Lower lobe of right lung (tissue), 2 donors: ENCODE data around the gene DNASE1L1. TPM values are rescaled to one million over a fixed set of nuclear protein-coding genes. Genes with fewer than 3 reads are reported as not detected.
A peak's percentile ranks its signal among the peaks of the same experiment; 100 is the strongest.

Experiments used
- ATAC-seq, 2 donors: fragments of 200-7000 bp; cut with Tn5 transposase; one replicate each; pipeline ENCODE4 v1.9.1; 2020 to 2022; ENCODE audit warnings: mild to moderate bottlenecking in 2 of 2, moderate library complexity in 2 of 2
- DNase-seq: peaks from one replicate; pipeline ENCODE4 v3.0.0-alpha.2; 2020
- H3K27ac ChIP-seq: fragments of 200-600 bp; one replicate; pipeline ENCODE4 v1.8.0; 2022
- H3K27me3 ChIP-seq: fragments of 200-600 bp; one replicate; pipeline ENCODE4 v1.8.0; 2022; ENCODE audit warnings: low read depth
- H3K36me3 ChIP-seq: fragments of 200-600 bp; one replicate; pipeline ENCODE4 v1.8.0; 2022; ENCODE audit warnings: mild to moderate bottlenecking
- H3K4me1 ChIP-seq: fragments of 200-600 bp; one replicate; pipeline ENCODE4 v1.8.0; 2022
- H3K4me3 ChIP-seq: fragments of 200-600 bp; one replicate; pipeline ENCODE4 v1.8.0; 2022; ENCODE audit warnings: mild to moderate bottlenecking
- H3K9me3 ChIP-seq: fragments of 200-600 bp; one replicate; pipeline ENCODE4 v1.8.0; 2022
- intact Hi-C: fragments of 100-400 bp; cut with DNase I; formaldehyde crosslinking; loops from one replicate; pipeline ENCODE4 v1.11.0; 2022
- total RNA-seq: library from RNA; stranded (reverse); fragmentation: NEBNext Ultra II Directional; extraction: Animal tissue kit (Norgen Biotek cat#: 25700); gene quantifications from one replicate; pipeline ENCODE4 v1.2.1, GENCODE V29; 2021
- TF ChIP-seq, protein P1 (sequence below): fragments of 200-600 bp; IDR thresholded peaks from one replicate; pipeline ENCODE4 v1.8.0; 2022; ENCODE audit warnings: antibody characterized with exemption, mild to moderate bottlenecking
- donor health status: DM: no; HTN: yes; CAD: no; lungs with severe emphysema.

DNASE1L1 gene
- total RNA-seq, 1 donor from 2014 or later = 36.1 TPM

DNA sequence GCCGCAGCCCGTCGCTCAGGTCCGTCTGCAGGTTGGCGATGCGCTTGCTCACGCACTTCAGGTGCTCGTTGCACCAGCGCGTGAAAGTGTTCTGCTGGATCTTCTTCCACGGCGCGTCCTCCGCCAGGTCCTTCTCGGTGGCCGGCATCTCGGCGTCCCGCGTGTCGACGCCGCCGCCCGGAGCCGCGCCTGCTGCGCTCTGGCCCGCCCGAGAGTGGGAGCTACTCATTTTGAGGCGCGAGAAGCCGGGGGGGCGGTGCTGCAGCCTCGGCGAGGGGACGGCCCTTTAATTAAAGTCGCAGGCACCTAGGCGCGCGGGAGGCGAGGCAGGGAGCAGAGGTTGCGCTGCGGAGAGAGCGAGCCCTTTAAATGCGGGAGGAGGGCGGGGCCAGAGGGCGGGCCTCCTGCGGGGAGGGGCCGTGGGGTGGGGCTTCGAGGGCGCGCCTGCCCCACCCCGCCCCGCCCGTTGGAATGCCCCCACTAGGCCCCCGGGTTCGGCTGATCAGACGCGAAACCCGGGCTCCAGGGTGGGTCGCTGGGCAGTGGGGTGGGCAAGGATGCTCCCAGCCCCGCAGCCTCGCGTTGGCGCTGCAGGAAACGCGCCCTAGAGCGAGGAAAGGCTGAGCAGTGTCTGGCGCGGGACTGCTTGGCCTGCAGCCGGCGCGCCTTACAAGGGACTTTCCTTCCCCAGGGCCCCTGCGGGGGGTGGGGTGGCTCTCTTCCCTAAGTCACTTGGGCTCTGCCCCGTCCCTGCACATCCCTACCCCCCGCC, 37.9 kb downstream of the DNASE1L1 start:
- H3K27me3 ChIP-seq = no peaks in the 10 kb centered on the region
- H3K4me3 ChIP-seq = peak overlapping the region; percentile 75
- TF ChIP-seq, protein P1, sequence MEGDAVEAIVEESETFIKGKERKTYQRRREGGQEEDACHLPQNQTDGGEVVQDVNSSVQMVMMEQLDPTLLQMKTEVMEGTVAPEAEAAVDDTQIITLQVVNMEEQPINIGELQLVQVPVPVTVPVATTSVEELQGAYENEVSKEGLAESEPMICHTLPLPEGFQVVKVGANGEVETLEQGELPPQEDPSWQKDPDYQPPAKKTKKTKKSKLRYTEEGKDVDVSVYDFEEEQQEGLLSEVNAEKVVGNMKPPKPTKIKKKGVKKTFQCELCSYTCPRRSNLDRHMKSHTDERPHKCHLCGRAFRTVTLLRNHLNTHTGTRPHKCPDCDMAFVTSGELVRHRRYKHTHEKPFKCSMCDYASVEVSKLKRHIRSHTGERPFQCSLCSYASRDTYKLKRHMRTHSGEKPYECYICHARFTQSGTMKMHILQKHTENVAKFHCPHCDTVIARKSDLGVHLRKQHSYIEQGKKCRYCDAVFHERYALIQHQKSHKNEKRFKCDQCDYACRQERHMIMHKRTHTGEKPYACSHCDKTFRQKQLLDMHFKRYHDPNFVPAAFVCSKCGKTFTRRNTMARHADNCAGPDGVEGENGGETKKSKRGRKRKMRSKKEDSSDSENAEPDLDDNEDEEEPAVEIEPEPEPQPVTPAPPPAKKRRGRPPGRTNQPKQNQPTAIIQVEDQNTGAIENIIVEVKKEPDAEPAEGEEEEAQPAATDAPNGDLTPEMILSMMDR = no peak
- ATAC-seq (peak; percentile 77 to 86), DNase-seq (peak; percentile 96)
- H3K4me1 ChIP-seq = peaks cover 54% of the 10 kb centered on the region
- peaks cover 21% of the 10 kb centered on the region for H3K36me3 ChIP-seq
- H3K27ac ChIP-seq = peak overlapping the region; percentile 88
- intact Hi-C loops = no loop called here
- no peaks in the 10 kb centered on the region for H3K9me3 ChIP-seq

DNA sequence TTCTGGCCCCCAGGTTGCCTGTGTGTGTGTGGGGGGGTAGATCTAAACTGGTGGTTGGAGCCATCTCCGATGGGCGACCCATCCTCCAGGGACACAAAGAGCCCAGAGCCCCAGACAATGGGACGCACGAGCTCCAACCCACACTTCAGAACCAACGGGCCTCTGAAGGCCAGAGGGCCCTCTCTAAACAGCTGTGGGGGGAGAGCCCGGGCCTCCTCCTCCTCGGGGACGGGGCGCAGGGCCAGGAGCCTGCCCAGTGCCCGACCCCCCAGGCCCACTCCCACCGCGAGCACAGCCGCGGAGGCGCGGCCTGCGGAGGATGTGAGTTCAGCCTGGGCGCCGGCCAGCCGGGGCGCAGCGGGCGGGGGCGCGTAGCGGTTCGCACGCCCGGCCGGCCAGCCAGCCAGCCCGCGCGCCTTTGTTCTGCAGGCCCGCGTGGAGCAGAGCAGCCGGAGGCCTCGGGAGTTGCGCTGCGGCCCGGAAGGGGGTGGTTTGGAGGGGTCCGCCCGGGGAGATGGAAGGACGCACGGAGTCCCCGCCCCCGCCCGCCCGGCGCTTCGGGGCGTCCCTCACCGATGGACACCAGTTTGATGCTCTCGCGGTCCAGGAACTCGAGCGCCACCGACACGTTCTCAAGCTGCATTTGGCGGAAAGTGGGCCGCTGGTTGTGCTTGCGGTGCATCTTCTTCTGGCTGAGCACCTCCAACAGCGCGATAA, 38.6 kb downstream of the DNASE1L1 start:
- ATAC-seq = no peak
- Histone ChIP-seq H3K27ac (peak overlapping the region; percentile 88), H3K27me3 (no peaks in the 10 kb centered on the region), H3K9me3 (no peaks in the 10 kb centered on the region), H3K4me1 (peaks cover 58% of the 10 kb centered on the region), H3K36me3 (peaks cover 29% of the 10 kb centered on the region), H3K4me3 (peak overlapping the region; percentile 75)
- intact Hi-C loops = no loop called here
- no peak for DNase-seq
- TF ChIP-seq, protein P1 = no peak

DNA sequence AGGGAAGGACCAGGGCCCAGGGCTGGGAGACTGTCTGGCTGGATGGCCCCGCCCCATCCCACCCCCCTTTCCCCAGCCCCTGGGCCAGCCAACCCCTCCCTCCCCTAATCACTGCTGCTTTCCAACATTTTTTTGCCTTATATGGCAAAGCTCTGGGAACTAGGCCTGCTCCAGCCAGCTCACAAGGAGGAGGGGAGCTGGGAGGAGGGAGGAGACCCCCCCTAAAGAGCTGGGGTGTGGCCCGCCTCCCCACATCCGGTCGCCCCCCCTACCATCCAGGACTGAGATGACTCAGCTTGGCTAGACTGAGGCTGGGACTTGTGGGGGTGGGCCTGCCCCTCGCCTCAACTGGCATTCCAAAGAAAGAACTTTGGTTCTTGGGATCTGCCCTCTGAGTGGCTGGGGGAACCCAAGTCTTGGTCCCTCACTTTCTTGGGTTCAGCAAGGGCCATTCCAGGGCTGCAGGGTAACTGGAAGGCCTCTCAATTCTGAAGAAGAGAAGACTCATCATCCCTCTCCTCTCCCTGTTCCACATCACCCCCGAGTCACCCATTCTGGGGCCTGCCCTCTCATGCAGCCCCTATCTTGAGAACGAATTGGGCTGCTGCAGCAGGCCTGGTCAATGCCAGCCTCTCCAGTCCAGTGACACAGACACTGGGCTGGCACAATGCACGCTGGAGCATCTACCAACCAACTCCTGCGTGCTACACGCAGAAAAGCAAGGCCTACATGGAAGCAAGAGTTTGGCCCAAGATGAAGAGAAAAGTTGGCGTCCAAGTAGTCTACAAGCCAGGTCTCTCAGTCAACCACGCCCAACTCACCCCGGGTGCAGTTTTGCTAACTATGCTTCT, 39.4 kb downstream of the DNASE1L1 start:
- no peaks in the 10 kb centered on the region for H3K27me3 ChIP-seq
- peak; percentile 83 for DNase-seq
- no peaks in the 10 kb centered on the region for H3K9me3 ChIP-seq
- TF ChIP-seq, protein P1 = no peak
- H3K27ac ChIP-seq = peak overlapping the region; percentile 88
- H3K4me1 ChIP-seq = peaks cover 55% of the 10 kb centered on the region
- intact Hi-C loops = no loop called here
- peak overlapping the region; percentile 75 for H3K4me3 ChIP-seq
- H3K36me3 ChIP-seq = peaks cover 37% of the 10 kb centered on the region
- ATAC-seq = peak; percentile 57 to 71

DNA sequence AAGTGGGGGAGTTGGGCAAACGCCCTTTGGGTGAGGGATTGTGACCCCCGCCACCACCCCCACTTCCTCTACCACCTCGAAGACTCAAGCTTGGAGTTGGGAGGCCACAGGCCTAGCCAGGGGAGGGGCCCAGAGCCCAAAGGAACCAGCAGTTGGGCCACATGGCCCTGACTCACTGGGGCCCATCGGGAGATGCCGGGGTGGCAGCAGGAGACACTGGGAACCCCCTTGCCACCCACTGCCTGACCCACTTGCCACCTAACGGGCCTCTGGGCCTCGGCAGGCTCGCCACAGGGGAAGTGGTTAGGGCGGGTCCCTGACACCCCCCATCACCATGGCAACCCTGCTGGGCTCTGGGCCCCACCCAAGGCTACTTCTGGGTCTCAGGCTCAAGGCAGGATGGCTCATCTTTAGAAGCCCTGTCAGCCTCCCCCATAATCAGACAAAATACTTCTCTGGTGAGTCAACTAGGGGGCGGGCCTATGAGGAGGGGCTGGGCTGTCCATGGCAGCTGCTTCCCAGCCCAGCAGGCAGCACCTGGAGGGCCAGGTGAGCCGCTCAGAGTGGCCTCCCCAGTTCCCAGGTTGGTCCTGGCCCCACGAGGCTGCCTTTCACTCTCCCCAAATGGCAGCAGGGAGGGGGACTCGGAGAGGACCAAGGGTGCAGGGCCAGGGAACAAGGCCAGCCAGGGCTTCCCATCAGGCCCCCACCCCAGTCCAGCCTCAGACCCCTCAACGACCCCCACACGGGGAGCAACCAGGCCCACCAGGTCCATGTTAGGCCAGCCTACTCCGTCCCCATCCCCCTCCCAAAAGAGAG, 40.2 kb downstream of the DNASE1L1 start:
- H3K27me3 ChIP-seq = no peaks in the 10 kb centered on the region
- no peaks in the 10 kb centered on the region for H3K9me3 ChIP-seq
- peaks cover 51% of the 10 kb centered on the region for H3K4me1 ChIP-seq
- DNase-seq (peak; percentile 89), ATAC-seq (peak; percentile 66 to 71)
- TF ChIP-seq, protein P1 = no peak
- peak overlapping the region; percentile 75 for H3K4me3 ChIP-seq
- intact Hi-C loops = no loop called here
- H3K36me3 ChIP-seq = peaks cover 45% of the 10 kb centered on the region
- H3K27ac ChIP-seq = peak overlapping the region; percentile 88
